Effector CD4-positive, alpha-beta T cell (primary cell): ENCODE data around the gene MOGAT3.

Source experiments
- DNase-seq: peaks from one replicate; pipeline ENCODE4 v3.0.0-alpha.2; 2020

MOGAT3 gene

GRCh38 chr7:101233907-101234547 lies 33.2 kb upstream of the MOGAT3 start:
- DNase-seq, result no peak

DNA sequence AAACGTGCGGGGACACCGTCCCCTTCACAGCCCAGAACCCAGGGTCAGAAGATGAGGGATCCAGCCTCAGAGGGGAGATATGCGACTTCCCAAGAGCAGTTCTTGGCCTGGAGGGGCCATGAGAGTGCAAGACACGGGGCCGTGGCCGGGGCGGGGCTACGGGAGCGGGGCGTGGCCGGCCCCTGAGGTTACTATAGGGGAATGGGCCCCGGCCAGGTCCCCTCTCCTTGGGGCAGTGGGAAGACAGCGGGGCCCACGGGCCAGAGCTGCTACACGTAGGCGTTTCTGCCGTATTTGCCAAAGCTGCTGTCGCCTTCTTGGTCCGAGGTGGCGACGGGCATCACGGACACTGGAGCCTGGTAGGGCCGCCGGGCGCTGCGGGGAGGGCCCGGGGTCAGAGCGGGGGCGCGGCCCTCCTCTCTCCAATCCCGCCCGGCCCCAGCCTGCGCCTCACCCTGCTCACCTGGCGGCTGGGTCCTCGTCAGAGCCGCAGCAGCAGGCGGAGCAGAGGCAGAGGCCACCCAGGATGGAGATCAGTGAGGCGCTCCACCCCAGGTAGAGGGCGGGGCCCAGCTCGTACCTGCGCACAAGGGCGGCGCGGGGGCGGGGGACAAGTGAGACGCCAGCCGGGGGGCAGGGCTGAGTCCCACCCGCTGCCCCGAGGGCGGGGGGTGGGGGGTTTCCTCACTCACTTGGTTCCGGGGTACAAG lies 31.5 kb upstream of the MOGAT3 start:
- no peak for DNase-seq

GRCh38 chr7:101231644-101232043 lies 30.8 kb upstream of the MOGAT3 start:
- no peak for DNase-seq

DNA sequence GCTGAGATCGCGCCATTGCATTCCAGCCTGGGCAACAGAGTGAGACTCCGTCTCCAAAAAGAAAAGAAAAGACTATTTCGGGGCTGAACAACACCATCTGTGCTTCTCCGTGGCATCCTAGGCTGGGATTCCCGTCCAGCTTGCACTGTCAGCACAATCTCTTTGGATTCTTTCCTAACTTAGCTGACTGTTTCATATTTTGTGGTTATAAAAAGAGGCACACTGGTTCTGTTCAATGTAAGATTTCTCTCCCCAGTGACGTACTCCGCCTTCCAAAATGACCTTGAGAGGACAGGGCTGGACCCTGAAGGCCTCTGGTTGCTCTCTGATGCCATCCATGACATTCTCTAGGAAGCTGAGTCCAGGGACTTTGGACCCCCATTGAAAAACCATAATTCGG lies 25.9 kb upstream of the MOGAT3 start:
- no peak for DNase-seq

DNA sequence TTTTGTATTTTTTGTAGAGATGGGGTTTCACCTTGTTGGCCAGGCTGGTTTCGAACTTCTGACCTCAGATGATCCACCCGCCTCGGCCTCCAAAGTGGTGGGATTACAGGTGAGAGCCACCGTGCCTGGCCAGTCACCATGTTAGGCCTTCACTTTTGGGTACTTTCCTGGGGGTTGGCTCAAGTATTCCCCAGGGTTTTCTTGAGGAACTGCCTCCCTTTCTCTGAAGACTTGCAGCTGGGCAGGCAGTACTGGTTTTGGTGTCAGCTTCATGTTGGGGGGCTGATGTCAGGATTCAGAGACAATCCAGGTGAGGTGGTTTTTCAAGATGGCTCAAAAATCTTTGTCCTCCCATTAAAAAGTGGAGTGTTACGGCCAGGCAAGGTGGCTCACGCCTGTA lies 24.8 kb upstream of the MOGAT3 start:
- DNase-seq, result no peak

GRCh38 chr7:101223528-101223927 lies 22.7 kb upstream of the MOGAT3 start:
- DNase-seq, result no peak

DNA sequence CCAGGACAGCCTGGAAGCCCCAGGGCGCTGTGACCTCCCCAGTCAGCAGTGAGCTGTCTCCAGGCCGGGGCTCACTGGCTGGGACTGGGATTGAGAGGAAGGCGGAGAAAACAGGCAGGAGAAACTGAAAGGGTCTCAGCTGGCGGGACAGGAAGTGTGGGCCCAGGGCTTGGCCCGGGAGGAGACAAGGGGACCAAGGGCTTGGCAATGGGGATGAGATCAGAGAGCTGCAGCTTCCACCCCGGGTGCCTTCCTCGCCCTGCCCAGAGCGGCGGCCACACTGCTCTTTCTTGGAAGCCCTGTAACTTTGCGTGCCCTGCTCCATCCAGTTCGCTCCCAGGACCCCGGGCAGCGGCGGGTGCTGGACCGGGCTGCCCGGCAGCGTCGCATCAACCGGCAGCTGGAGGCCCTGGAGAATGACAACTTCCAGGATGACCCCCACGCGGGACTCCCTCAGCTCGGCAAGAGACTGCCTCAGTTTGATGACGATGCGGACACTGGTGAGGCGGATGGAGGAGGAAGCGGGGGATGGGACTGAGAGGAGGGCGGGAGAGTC lies 21.5 kb upstream of the MOGAT3 start:
- DNase-seq, result no peak

GRCh38 chr7:101220295-101220694 lies 19.5 kb upstream of the MOGAT3 start:
- no peak for DNase-seq

DNA sequence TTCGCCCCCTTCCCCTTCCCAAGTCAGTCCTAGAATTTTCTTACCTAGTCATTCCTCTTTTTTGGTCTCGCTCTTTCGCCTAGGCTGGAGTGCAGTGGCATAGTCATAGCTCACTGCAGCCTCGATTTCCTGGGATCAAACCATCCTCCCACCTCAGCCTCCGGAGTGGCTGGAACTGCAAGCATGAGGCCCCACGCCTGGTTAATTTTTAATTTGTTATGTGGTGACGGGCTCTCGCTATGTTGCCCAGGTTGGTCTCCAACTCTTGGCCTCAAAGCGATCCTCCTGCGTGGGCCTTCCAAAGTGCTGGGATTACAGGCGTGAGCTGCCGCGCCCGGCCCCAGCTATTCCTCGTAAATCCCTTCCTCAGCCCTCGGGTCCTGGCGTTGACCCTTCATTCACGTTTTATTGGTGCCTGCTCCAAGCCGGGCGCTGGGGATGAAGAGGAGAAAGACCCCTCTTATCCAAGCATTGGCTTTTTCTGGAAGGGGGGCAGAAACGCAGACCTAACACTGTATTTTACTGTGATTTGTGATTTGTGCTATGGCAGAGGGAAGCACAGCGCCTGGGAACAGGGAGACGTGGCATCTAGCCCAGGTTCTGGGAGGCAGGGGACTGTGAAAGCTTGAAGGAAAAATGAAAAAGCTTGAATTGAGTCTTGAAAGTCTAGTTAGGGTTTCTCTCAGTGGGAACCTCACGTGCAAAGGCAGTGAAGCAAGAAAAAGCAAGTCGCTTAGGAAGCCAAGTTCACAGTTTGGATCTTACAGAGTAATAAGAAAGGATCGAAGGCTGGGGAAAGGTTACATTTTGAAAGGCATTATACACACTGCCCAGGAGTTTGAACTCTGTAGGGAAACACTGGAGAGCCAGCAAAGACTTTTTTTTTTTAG lies 17.6 kb upstream of the MOGAT3 start:
- DNase-seq, result no peak

GRCh38 chr7:101217388-101218235 lies 16.8 kb upstream of the MOGAT3 start, which contains the start of the genes PLOD3 and ZNHIT1:
Gene PLOD3, minus strand, starts transcription at chr7:101217581. Its CDS starts 307 bp downstream, at chr7:101217274.
Gene ZNHIT1, plus strand, starts transcription at chr7:101218165. Its CDS starts 31 bp downstream, at chr7:101218196.
- DNase-seq, result peak; percentile 95

DNA sequence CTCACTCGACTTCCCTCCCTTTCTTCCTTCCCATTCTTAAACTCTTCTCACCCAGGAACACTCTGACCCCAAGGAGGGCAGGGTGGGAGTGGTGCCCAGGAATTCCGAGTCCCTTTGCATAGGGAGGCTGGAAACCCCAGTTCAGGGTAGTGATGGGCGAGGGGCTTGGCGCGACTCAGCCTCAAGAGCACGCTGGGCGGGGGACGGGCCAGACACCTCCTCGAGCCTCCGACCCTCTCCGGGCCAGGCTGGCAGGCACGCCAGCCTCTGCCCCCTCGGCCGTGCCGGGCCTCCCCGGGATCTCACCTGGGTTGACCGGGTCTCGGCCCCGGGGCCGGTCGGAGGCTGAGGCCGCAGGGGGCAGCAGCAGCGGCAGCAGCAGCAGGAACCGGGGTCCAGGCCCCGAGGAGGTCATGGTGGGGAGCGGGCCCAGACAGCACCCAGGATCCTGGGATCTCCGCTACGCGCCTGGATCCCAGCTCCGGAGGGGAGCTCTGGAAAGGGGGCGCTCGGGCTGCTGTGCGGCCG lies 16.1 kb upstream of the MOGAT3 start:
- DNase-seq, result no peak

DNA sequence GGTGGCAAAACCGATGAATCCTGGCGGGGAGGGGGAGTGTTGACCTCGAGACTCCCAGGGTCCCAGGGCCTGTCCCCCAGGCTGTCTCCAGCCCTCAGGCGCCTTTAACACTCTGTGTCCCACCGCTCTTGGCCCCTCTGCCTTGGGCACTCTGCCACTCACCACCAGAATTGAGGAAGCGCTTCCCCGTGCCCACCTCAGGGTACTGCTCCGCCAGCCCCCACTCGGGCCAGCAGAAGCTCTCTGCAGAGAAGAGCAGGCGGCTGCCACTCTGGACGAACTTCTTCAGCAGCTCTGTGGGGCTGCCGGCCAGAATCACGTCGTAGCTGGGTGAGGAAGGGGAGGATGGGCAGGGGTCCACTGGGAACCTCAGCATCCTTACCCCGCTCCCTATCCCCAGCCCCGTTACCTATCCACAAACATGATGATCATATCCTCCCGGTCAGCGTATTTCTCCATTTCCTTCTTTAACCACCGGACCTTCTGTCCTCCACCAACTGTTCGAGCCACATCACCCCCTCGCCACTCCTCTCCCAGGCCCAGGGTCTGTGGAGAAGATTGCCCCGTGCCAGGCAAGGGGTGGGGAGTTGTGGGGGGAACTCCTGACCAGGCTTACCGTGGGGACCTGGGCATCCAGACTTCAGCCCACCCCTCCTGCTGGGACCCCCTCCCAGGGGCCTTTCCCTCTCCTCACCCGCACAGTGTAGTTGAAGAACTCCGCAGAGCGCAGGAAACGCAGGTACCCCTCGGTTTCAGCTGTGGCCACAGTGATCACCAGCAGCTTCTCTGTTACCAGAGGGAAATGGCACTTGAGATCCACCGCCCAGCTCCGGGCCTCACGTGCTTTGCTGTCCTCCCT lies 15.4 kb upstream of the MOGAT3 start:
- DNase-seq, result no peak

DNA sequence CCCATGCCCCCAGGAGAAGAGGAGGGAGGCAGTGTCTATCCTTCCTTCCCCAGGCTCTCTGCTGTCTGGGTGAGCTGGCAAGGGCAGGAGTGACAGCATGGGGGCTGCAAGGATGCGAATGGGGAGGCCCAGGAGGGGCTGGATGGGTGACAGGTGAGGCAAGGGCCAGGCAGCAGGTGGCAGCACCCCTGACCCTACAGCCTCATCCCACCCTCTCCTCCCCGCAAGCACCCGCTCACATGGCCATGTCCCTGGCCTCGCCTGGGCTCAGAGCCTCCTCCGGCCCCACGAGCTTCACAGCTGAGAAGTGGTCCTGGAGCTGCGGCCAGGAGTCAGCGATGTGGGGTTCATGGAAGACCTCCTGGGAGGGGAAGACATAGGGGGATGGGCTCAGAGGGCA lies 11.2 kb upstream of the MOGAT3 start:
- no peak for DNase-seq

DNA sequence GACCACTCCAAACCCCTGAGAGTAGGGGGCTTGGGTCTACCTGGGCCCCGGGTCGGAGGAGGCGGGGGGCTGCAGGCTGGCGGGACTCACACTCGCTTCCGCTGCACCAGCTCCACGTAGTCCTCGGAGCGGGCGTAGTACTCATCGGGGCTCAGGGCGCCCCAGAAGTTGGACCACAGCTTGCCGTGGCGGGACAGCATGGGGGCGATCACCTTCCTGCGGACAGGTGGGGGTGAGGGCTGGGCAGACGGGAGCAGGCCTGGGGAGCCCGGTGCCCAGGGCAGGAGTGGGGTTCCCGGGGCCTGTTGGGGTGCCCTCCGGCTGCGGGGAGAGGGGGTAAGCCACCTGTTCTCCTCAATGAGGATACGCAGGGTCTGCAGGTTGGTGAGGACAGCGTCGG lies 10.7 kb upstream of the MOGAT3 start:
- DNase-seq, result no peak

GRCh38 chr7:101210143-101210542 lies 9.3 kb upstream of the MOGAT3 start:
- DNase-seq, result no peak

DNA sequence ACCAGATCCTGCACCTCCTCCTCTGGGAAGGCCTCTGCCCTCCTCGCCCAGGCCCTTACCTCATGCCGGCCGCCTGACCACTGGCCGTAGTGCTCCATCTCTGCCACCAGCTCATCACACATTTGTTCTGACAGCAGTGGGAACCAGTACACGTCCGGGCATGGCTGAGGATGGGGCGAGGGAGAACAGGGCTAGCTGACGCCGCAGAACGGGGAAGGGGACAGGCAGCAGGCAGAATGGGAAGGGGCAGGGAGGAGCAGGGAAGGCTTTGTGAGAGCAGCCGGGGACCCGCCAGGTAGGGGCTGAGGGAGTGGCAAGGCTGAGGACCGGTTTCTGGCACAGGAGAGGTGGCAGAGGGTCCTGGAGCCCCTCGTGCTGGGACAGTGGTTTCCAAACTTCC lies 8.0 kb upstream of the MOGAT3 start:
- no peak for DNase-seq

GRCh38 chr7:101207459-101207858 lies 6.6 kb upstream of the MOGAT3 start:
- DNase-seq, result no peak

DNA sequence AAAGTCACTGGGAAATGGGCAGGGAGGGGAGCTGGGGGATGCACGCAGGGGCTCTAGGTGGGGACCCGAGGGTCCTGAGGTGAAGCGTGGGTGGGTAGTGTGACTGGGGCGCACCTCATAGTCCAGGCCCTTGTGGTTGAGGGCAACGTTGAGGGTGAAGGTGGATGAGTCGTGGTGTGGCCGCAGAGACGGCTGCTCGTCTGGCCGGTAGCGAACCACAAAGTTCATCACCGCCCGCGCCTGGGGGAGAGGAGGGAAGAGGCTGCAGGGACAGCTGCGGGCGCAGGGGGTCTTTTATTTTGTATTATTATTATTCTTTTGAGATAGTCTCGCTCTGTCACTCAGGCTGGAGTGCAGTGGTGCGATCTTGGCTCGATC lies 5.8 kb upstream of the MOGAT3 start:
- no peak for DNase-seq

GRCh38 chr7:101205901-101206664 lies 5.2 kb upstream of the MOGAT3 start:
- DNase-seq, result no peak
